NB4 (cell line): ENCODE measurements around the gene NR3C2.
"Not testable (repeated sequence)": the region's sequence is repeated elsewhere in the genome, so short reads cannot be mapped to it uniquely, and the experiment has no call there.

Source experiments
- DNase-seq: peaks from one replicate; pipeline ENCODE4 v3.0.0; 2010; ENCODE audit warnings: low read depth
- H3K4me3 ChIP-seq: one replicate; pipeline ENCODE4 v1.5.1; 2011; ENCODE audit warnings: mild to moderate bottlenecking, low read depth, low read length, moderate library complexity
- CTCF ChIP-seq: IDR thresholded peaks from one replicate; pipeline ENCODE4 v1.5.1; 2012; ENCODE audit warnings: low read depth, low read length
- MAX ChIP-seq: IDR thresholded peaks from 2 replicates; pipeline ENCODE4 v1.6.1; 2011; ENCODE audit warnings: low read depth, low read length
- MYC ChIP-seq: IDR thresholded peaks from 2 replicates; pipeline ENCODE4 v1.6.1; 2011; ENCODE audit warnings: low read depth, low read length
- POLR2A ChIP-seq: IDR thresholded peaks from 2 replicates; pipeline ENCODE4 v1.6.1; 2011; ENCODE audit warnings: mild to moderate bottlenecking; ENCODE audit not compliant: insufficient read length; ENCODE audit errors: extremely low read depth

Gene NR3C2

DNA sequence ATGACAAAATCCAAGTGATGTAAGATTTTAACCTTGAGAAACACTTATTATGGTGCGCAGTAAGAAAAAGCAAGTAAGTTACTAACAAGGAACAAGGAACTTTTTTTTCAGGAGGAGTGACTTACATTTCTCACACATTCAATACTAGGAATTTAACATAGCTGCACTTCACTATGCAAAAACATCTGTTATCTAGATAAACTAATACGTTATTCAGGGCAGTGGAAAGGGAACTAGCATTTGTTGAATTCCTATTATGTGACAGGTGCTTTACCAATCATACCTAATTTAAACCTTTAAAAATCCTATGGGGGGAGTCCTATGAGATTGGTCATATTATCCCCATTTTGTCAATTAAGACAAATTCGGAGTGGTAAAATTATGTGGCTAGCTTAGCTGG is 238.0 kb downstream of the NR3C2 start:
- TF ChIP-seq MYC (no peak), CTCF (no peak), MAX (no peak), POLR2A (no peak)
- no peak overlapping the region for H3K4me3 ChIP-seq
- DNase-seq: no peak

DNA sequence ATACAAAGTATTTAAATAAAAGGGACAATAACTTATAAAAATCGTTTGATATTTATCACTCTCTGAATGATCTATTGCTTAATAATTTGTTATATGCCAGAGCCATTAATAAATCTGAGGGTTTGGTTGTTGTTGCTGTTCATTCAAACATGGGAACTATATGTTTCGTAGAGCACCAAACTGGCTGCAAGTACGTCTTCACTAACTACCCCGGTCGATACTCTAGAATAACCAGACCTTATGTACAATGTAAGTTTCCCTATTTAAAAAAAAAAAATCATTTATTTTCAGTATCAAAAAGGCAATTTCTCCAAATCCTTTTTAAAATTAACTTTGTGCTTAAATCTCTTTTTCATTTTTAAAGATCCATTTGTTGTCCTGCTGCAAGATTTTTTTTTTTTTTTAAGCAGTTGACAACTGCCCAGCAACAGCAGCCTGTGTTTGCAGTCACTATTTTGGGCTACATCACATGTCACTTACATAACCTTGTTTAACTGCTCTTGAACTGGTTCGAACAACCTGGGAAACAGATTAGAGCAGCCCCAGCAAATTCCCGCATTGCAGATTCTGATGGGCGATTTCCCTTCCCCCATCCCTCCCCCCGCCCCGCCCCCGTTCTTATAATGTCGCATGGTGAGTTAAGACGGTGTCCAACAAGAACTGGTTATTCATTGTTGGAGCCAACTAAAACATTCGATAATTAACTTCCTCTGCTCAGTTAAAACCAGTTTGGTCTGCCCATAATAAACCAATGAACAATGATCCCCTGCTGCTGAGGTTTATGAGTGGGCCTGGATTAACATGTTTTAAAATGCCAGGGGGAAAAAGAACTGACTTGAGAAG is 238.9 kb downstream of the NR3C2 start:
- no peak for DNase-seq
- TF ChIP-seq POLR2A (no peak), CTCF (no peak), MAX (no peak), MYC (no peak)
- H3K4me3 ChIP-seq: no peak overlapping the region

DNA sequence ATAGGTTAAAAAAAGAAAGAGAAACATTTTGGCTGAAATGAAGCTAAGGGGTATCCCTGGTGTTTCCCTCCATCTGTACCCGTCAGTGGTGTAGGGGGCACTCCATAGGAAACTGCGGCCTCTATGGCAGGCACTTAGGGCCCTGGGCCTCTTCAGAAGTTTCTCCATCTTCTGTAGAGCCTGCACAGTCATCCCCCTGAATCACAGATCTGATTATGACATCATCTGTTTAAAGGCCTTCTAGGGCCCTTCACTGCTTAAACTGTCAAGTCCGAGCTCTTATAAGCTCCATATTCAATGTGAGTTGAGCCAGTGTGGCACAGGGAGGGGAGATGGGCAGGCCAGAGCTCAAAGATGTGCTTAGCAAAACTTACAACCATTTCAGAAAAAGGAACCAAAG is 241.3 kb downstream of the NR3C2 start:
- no peak for TF ChIP-seq MYC
- TF ChIP-seq POLR2A: no peak
- TF ChIP-seq CTCF: no peak
- TF ChIP-seq MAX: no peak
- no peak for DNase-seq
- no peak overlapping the region for H3K4me3 ChIP-seq

DNA sequence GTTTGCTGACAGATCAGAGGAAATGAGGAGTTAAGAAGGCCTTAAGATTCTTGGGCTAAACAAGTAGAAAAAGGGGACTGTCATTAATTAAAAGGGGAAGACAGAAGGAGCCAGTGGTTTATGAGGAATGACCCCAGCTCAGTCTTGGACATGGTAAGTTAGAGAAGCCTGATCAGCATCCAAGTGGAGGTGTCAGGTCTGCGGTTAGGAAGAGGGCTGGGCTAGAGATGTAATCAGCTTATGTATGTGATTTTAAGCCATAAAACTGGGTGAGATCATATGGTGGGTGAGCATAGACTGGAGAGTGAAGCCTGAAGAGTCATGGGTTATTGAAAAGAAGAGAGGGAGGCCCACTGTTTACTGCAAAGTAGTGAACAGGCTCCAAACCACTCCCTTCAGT is 246.1 kb downstream of the NR3C2 start:
- DNase-seq: no peak
- H3K4me3 ChIP-seq: no peak overlapping the region
- TF ChIP-seq MAX (no peak), POLR2A (no peak), CTCF (no peak), MYC (no peak)

GRCh38 chr4:148192526-148192925 is 249.7 kb downstream of the NR3C2 start:
- TF ChIP-seq POLR2A (no peak), MYC (no peak), CTCF (no peak), MAX (no peak)
- DNase-seq: no peak
- no peak overlapping the region for H3K4me3 ChIP-seq

DNA sequence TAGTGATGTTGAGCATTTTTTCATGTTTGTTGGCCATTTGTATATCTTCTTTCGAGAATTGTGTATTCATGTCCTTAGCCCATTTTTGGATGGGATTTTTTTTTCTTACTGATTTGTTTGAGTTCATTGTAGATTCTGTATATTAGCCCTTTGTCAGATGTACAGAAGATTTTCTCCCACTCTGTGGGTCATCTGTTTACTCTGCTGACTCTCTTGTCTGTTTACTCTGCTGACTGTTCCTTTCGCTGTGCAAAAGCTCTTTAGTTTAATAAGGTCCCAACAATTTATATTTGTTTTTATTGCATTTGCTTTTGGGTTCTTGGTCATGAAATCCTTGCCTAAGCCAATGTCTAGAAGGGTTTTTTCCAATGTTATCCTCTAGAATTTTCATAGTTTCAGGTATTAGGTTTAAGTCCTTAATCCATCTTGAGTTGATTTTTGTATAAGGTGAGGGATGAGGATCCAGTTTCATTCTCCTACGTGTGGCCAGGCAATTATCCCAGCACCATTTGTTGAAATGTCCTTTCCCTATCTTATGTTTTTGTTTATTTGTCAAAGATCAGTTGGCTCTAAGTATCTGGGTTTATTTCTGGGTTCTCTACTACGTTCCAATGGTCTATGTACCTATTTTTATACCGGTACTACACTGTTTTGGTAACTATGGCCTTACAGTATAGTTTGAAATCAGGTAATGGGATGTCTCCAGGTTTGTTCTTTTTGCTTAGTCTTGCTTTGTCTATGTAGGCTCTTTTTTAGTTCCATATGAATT is 254.6 kb downstream of the NR3C2 start:
- H3K4me3 ChIP-seq, DNase-seq: not testable (repeated sequence)
